ENCODE measurements around the gene CAAP1.
"Not testable (repeated sequence)": the region's sequence is repeated elsewhere in the genome, so short reads cannot be mapped to it uniquely, and the experiment has no call there.

The CAAP1 gene

GRCh38 chr9:26856413-26857032 is 36.1 kb downstream of the CAAP1 start:
- no peaks in the 10 kb centered on the region for H3K9me3 ChIP-seq (ENCODE audit: control insufficient read depth in 5 of 5, low read length in 5 of 5)
- H3K36me3 ChIP-seq (ENCODE audit: control insufficient read depth in 5 of 5, insufficient read depth in 5 of 5, low read length in 5 of 5) = peaks cover 10 to 52% (median 22%) of the 10 kb centered on the region in 5 donors
- H3K27me3 ChIP-seq (ENCODE audit: control insufficient read depth in 5 of 5, insufficient read depth in 4 of 5, low read length in 5 of 5) = no peaks in the 10 kb centered on the region
- no peak overlapping the region for H3K9ac ChIP-seq (ENCODE audit: low read length in 5 of 5)
- H3K4me1 ChIP-seq (ENCODE audit: control insufficient read depth in 5 of 5, insufficient read depth in 5 of 5, low read length in 5 of 5) = no peaks in the 10 kb centered on the region
- no peak overlapping the region for H3K27ac ChIP-seq (ENCODE audit: low read depth, low read length)
- H3K4me3 ChIP-seq (ENCODE audit: low read depth in 1 of 5, low read length in 5 of 5) = no peak overlapping the region

GRCh38 chr9:26850995-26851394 is 41.6 kb downstream of the CAAP1 start:
- Histone ChIP-seq H3K9ac (ENCODE audit: low read length in 5 of 5) (no peak overlapping the region), H3K27ac (ENCODE audit: low read depth, low read length) (no peak overlapping the region), H3K36me3 (ENCODE audit: control insufficient read depth in 5 of 5, insufficient read depth in 5 of 5, low read length in 5 of 5) (peaks cover 4 to 39% (median 28%) of the 10 kb centered on the region in 5 donors), H3K4me3 (ENCODE audit: low read depth in 1 of 5, low read length in 5 of 5) (no peak overlapping the region), H3K27me3 (ENCODE audit: control insufficient read depth in 5 of 5, insufficient read depth in 4 of 5, low read length in 5 of 5) (no peaks in the 10 kb centered on the region), H3K9me3 (ENCODE audit: control insufficient read depth in 5 of 5, low read length in 5 of 5) (no peaks in the 10 kb centered on the region), H3K4me1 (ENCODE audit: control insufficient read depth in 5 of 5, insufficient read depth in 5 of 5, low read length in 5 of 5) (no peaks in the 10 kb centered on the region)

GRCh38 chr9:26833792-26834191 is 58.8 kb downstream of the CAAP1 start:
- Histone ChIP-seq H3K9ac (ENCODE audit: low read length in 5 of 5) (no peak overlapping the region), H3K36me3 (ENCODE audit: control insufficient read depth in 5 of 5, insufficient read depth in 5 of 5, low read length in 5 of 5) (peaks cover 0 to 6% (median 0%) of the 10 kb centered on the region in 5 donors), H3K4me1 (ENCODE audit: control insufficient read depth in 5 of 5, insufficient read depth in 5 of 5, low read length in 5 of 5) (no peaks in the 10 kb centered on the region), H3K9me3 (ENCODE audit: control insufficient read depth in 5 of 5, low read length in 5 of 5) (peaks cover 0 to 3% (median 0%) of the 10 kb centered on the region in 5 donors), H3K27me3 (ENCODE audit: control insufficient read depth in 5 of 5, insufficient read depth in 4 of 5, low read length in 5 of 5) (no peaks in the 10 kb centered on the region), H3K27ac (ENCODE audit: low read depth, low read length) (no peak overlapping the region), H3K4me3 (ENCODE audit: low read depth in 1 of 5, low read length in 5 of 5) (no peak overlapping the region)

- H3K27ac ChIP-seq (ENCODE audit: low read depth, low read length); H3K4me3 ChIP-seq (ENCODE audit: low read depth in 1 of 5, low read length in 5 of 5); H3K36me3 ChIP-seq (ENCODE audit: control insufficient read depth in 5 of 5, insufficient read depth in 5 of 5, low read length in 5 of 5); H3K9me3 ChIP-seq (ENCODE audit: control insufficient read depth in 5 of 5, low read length in 5 of 5); H3K27me3 ChIP-seq (ENCODE audit: control insufficient read depth in 5 of 5, insufficient read depth in 4 of 5, low read length in 5 of 5); H3K9ac ChIP-seq (ENCODE audit: low read length in 5 of 5); H3K4me1 ChIP-seq (ENCODE audit: control insufficient read depth in 5 of 5, insufficient read depth in 5 of 5, low read length in 5 of 5): not testable (repeated sequence)
Observed at GRCh38 chr9:26828391-26828955, 64.1 kb downstream of the CAAP1 start.

- H3K4me1 ChIP-seq (ENCODE audit: control insufficient read depth in 5 of 5, insufficient read depth in 5 of 5, low read length in 5 of 5) = no peaks in the 10 kb centered on the region
- no peak overlapping the region for H3K9ac ChIP-seq (ENCODE audit: low read length in 5 of 5)
- no peaks in the 10 kb centered on the region for H3K36me3 ChIP-seq (ENCODE audit: control insufficient read depth in 5 of 5, insufficient read depth in 5 of 5, low read length in 5 of 5)
- H3K27me3 ChIP-seq (ENCODE audit: control insufficient read depth in 5 of 5, insufficient read depth in 4 of 5, low read length in 5 of 5) = no peaks in the 10 kb centered on the region
- no peak overlapping the region for H3K4me3 ChIP-seq (ENCODE audit: low read depth in 1 of 5, low read length in 5 of 5)
- no peak overlapping the region for H3K27ac ChIP-seq (ENCODE audit: low read depth, low read length)
- no peaks in the 10 kb centered on the region for H3K9me3 ChIP-seq (ENCODE audit: control insufficient read depth in 5 of 5, low read length in 5 of 5)
Observed at GRCh38 chr9:26814799-26815198, 77.8 kb downstream of the CAAP1 start.

- H3K4me1 ChIP-seq (ENCODE audit: control insufficient read depth in 5 of 5, insufficient read depth in 5 of 5, low read length in 5 of 5) = no peaks in the 10 kb centered on the region
- H3K4me3 ChIP-seq (ENCODE audit: low read depth in 1 of 5, low read length in 5 of 5) = no peak overlapping the region
- no peak overlapping the region for H3K9ac ChIP-seq (ENCODE audit: low read length in 5 of 5)
- no peaks in the 10 kb centered on the region for H3K9me3 ChIP-seq (ENCODE audit: control insufficient read depth in 5 of 5, low read length in 5 of 5)
- no peak overlapping the region for H3K27ac ChIP-seq (ENCODE audit: low read depth, low read length)
- no peaks in the 10 kb centered on the region for H3K36me3 ChIP-seq (ENCODE audit: control insufficient read depth in 5 of 5, insufficient read depth in 5 of 5, low read length in 5 of 5)
- H3K27me3 ChIP-seq (ENCODE audit: control insufficient read depth in 5 of 5, insufficient read depth in 4 of 5, low read length in 5 of 5) = no peaks in the 10 kb centered on the region
Observed at GRCh38 chr9:26813247-26813646, 79.4 kb downstream of the CAAP1 start.

GRCh38 chr9:26812217-26812616 is 80.4 kb downstream of the CAAP1 start:
- no peak overlapping the region for H3K27ac ChIP-seq (ENCODE audit: low read depth, low read length)
- no peak overlapping the region for H3K9ac ChIP-seq (ENCODE audit: low read length in 5 of 5)
- H3K4me1 ChIP-seq (ENCODE audit: control insufficient read depth in 5 of 5, insufficient read depth in 5 of 5, low read length in 5 of 5) = no peaks in the 10 kb centered on the region
- no peak overlapping the region for H3K4me3 ChIP-seq (ENCODE audit: low read depth in 1 of 5, low read length in 5 of 5)
- no peaks in the 10 kb centered on the region for H3K27me3 ChIP-seq (ENCODE audit: control insufficient read depth in 5 of 5, insufficient read depth in 4 of 5, low read length in 5 of 5)
- H3K9me3 ChIP-seq (ENCODE audit: control insufficient read depth in 5 of 5, low read length in 5 of 5) = no peaks in the 10 kb centered on the region
- no peaks in the 10 kb centered on the region for H3K36me3 ChIP-seq (ENCODE audit: control insufficient read depth in 5 of 5, insufficient read depth in 5 of 5, low read length in 5 of 5)

GRCh38 chr9:26811106-26811505 is 81.5 kb downstream of the CAAP1 start:
- H3K27ac ChIP-seq (ENCODE audit: low read depth, low read length) = no peak overlapping the region
- no peaks in the 10 kb centered on the region for H3K36me3 ChIP-seq (ENCODE audit: control insufficient read depth in 5 of 5, insufficient read depth in 5 of 5, low read length in 5 of 5)
- H3K9me3 ChIP-seq (ENCODE audit: control insufficient read depth in 5 of 5, low read length in 5 of 5) = no peaks in the 10 kb centered on the region
- no peaks in the 10 kb centered on the region for H3K4me1 ChIP-seq (ENCODE audit: control insufficient read depth in 5 of 5, insufficient read depth in 5 of 5, low read length in 5 of 5)
- no peaks in the 10 kb centered on the region for H3K27me3 ChIP-seq (ENCODE audit: control insufficient read depth in 5 of 5, insufficient read depth in 4 of 5, low read length in 5 of 5)
- no peak overlapping the region for H3K9ac ChIP-seq (ENCODE audit: low read length in 5 of 5)
- H3K4me3 ChIP-seq (ENCODE audit: low read depth in 1 of 5, low read length in 5 of 5) = no peak overlapping the region

- Histone ChIP-seq H3K9ac (ENCODE audit: low read length in 5 of 5) (no peak overlapping the region), H3K36me3 (ENCODE audit: control insufficient read depth in 5 of 5, insufficient read depth in 5 of 5, low read length in 5 of 5) (no peaks in the 10 kb centered on the region), H3K4me1 (ENCODE audit: control insufficient read depth in 5 of 5, insufficient read depth in 5 of 5, low read length in 5 of 5) (no peaks in the 10 kb centered on the region), H3K4me3 (ENCODE audit: low read depth in 1 of 5, low read length in 5 of 5) (no peak overlapping the region), H3K27ac (ENCODE audit: low read depth, low read length) (no peak overlapping the region), H3K9me3 (ENCODE audit: control insufficient read depth in 5 of 5, low read length in 5 of 5) (no peaks in the 10 kb centered on the region), H3K27me3 (ENCODE audit: control insufficient read depth in 5 of 5, insufficient read depth in 4 of 5, low read length in 5 of 5) (no peaks in the 10 kb centered on the region)
Observed at GRCh38 chr9:26809795-26810194, 82.8 kb downstream of the CAAP1 start.

- no peaks in the 10 kb centered on the region for H3K9me3 ChIP-seq (ENCODE audit: control insufficient read depth in 5 of 5, low read length in 5 of 5)
- no peak overlapping the region for H3K4me3 ChIP-seq (ENCODE audit: low read depth in 1 of 5, low read length in 5 of 5)
- no peaks in the 10 kb centered on the region for H3K4me1 ChIP-seq (ENCODE audit: control insufficient read depth in 5 of 5, insufficient read depth in 5 of 5, low read length in 5 of 5)
- H3K27ac ChIP-seq (ENCODE audit: low read depth, low read length) = no peak overlapping the region
- H3K9ac ChIP-seq (ENCODE audit: low read length in 5 of 5) = no peak overlapping the region
- no peaks in the 10 kb centered on the region for H3K36me3 ChIP-seq (ENCODE audit: control insufficient read depth in 5 of 5, insufficient read depth in 5 of 5, low read length in 5 of 5)
- H3K27me3 ChIP-seq (ENCODE audit: control insufficient read depth in 5 of 5, insufficient read depth in 4 of 5, low read length in 5 of 5) = no peaks in the 10 kb centered on the region
Observed at GRCh38 chr9:26807161-26807560, 85.4 kb downstream of the CAAP1 start.
